Stomach (tissue), 9 donors: ENCODE data around the gene AP1M1. TPM values are rescaled to one million over a fixed set of nuclear protein-coding genes. Genes with fewer than 3 reads are reported as not detected.

Experiments used
- DNase-seq, 2 donors: peaks; one replicate each; pipeline versions ENCODE4 v3.0.0 to v3.0.0-alpha.2; 2013 to 2019
- H3K27ac ChIP-seq, 5 donors: fragments of 200-600 bp in 4 of 5; sonication (generic) in 4 of 5; one replicate each; pipeline ENCODE4 v1.5.1; 2013 to 2019; ENCODE audit warnings: mild to moderate bottlenecking in 1 of 5, moderate library complexity in 1 of 5
- H3K27me3 ChIP-seq, 3 donors: fragments of 200-600 bp; sonication (generic); one replicate each; pipeline ENCODE4 v1.5.1; 2017 to 2019; ENCODE audit warnings: mixed run types in 1 of 3
- H3K36me3 ChIP-seq, 4 donors: fragments of 200-600 bp; sonication (generic); 1 replicate in 3 of 4; 2 replicates in 1 of 4; pipeline ENCODE4 v1.5.1; 2016 to 2019
- H3K4me1 ChIP-seq, 4 donors: fragments of 200-600 bp; sonication (generic); one replicate each; pipeline ENCODE4 v1.5.1; 2016 to 2019
- H3K4me3 ChIP-seq, 4 donors: fragments of 200-600 bp; sonication (generic) in 3 of 4; one replicate each; pipeline ENCODE4 v1.5.1; 2016 to 2019; ENCODE audit warnings: mild to moderate bottlenecking in 1 of 4
- H3K9me3 ChIP-seq, 4 donors: fragments of 200-600 bp; sonication (generic); one replicate each; pipeline ENCODE4 v1.5.1; 2016 to 2019
- CTCF ChIP-seq, 7 experiments: fragments of 450-650 bp in 4 of 7; fragments of 200-600 bp in 3 of 7; sonication (generic) in 3 of 7; IDR thresholded peaks; one replicate each; pipeline ENCODE4 v1.5.1; 2016 to 2019; ENCODE audit warnings: antibody characterized with exemption in 7 of 7, control low read depth in 2 of 7, mild to moderate bottlenecking in 1 of 7
- EP300 ChIP-seq: sonication (generic); formaldehyde crosslinking; IDR thresholded peaks from one replicate; pipeline ENCODE4 v1.6.1; 2017; ENCODE audit warnings: antibody characterized with exemption
- POLR2A ChIP-seq, 4 donors: fragments of 450-650 bp; IDR thresholded peaks; one replicate each; pipeline ENCODE4 v1.6.1; 2016; ENCODE audit warnings: antibody characterized with exemption in 4 of 4, control low read depth in 2 of 4, mild to moderate bottlenecking in 1 of 4, moderate library complexity in 1 of 4
- POLR2AphosphoS5 ChIP-seq, 3 donors: sonication (generic); formaldehyde crosslinking; IDR thresholded peaks; one replicate each; pipeline ENCODE4 v1.6.1; 2016; ENCODE audit warnings: antibody characterized with exemption in 3 of 3
- WGBS, 5 donors: extraction: QIAGEN DNeasy Blood & Tissue Kit in 3 of 5; methylation state at CpG; one replicate each; pipeline versions ENCODE4 v1.1.5 to v1.1.7; 2013 to 2018; 5-methylcytosine and 5-hydroxymethylcytosine counted together
- intact Hi-C: fragments of 100-400 bp; cut with DNase I; formaldehyde crosslinking; loops from one replicate; pipeline ENCODE4 v1.15.1; 2023; ENCODE audit warnings: low total_unique reads
- polyA plus RNA-seq, 3 donors: library from polyadenylated mRNA; stranded (reverse); fragments of 200-250 nt; gene quantifications; one replicate each; pipeline ENCODE4 v1.2.3, GENCODE V29; 2013
- total RNA-seq, 5 donors: library from RNA; depleted of rRNA; stranded (reverse); fragments of >200 nt; gene quantifications; one replicate each; pipeline versions ENCODE4 v1.1.0 to v1.2.3, GENCODE V29; 2014 to 2016
- donor health status: healthy with polysubstance abuse.
- donor health status: Bipolar disorder and iron deficiency.
- donor health status: healthy.

AP1M1 gene
- total and polyA plus RNA-seq, 8 donors = 2.0 to 92.4 (median 28.7) TPM

- peaks cover 12 to 35% (median 27%) of the 10 kb centered on the region in 4 donors for H3K4me1 ChIP-seq
- H3K4me3 ChIP-seq = no peak overlapping the region
- no peaks in the 10 kb centered on the region for H3K9me3 ChIP-seq
- 75 to 84% (median 83%) methylated on average over 3 of the region's 3 CpGs for WGBS, 5 donors
- H3K27me3 ChIP-seq = no peaks in the 10 kb centered on the region
- intact Hi-C loops = no loop called here
- no peak for DNase-seq
- no peak overlapping the region for H3K27ac ChIP-seq
- H3K36me3 ChIP-seq = no peaks in the 10 kb centered on the region
- TF ChIP-seq EP300 = no peak
- no peak for TF ChIP-seq CTCF (IDR thresholded peaks at IDR 0.05)
- no peak for TF ChIP-seq POLR2AphosphoS5 (IDR thresholded peaks at IDR 0.05)
Observed at GRCh38 chr19:16265205-16265604, 67.5 kb downstream of the AP1M1 start.

- 85 to 93% (median 87%) methylated on average over 14 of the region's 14 CpGs for WGBS, 5 donors
Observed at GRCh38 chr19:16265890-16266585, 68.3 kb downstream of the AP1M1 start.

GRCh38 chr19:16266586-16266942 is 68.9 kb downstream of the AP1M1 start:
- intact Hi-C loops = no loop called here
- Histone ChIP-seq H3K4me3 (no peak overlapping the region), H3K4me1 (peaks cover 12 to 29% (median 19%) of the 10 kb centered on the region in 4 donors), H3K36me3 (no peaks in the 10 kb centered on the region), H3K27ac (no peak overlapping the region), H3K9me3 (no peaks in the 10 kb centered on the region), H3K27me3 (no peaks in the 10 kb centered on the region)
- TF ChIP-seq EP300 (no peak), CTCF (IDR thresholded peaks at IDR 0.05) (no peak)
- no peak for DNase-seq
- 16 to 43% (median 30%) methylated on average over 7 to 14 of the region's 14 CpGs for WGBS, 5 donors

More at GRCh38 chr19:16265890-16266585, 68.3 kb downstream of the AP1M1 start:
- Histone ChIP-seq H3K9me3 (no peaks in the 10 kb centered on the region), H3K4me1 (peaks cover 12 to 35% (median 24%) of the 10 kb centered on the region in 4 donors), H3K4me3 (no peak overlapping the region), H3K36me3 (no peaks in the 10 kb centered on the region), H3K27ac (no peak overlapping the region), H3K27me3 (no peaks in the 10 kb centered on the region)
- intact Hi-C loops = no loop called here
- TF ChIP-seq POLR2A (IDR thresholded peaks at IDR 0.05) = no peak
- TF ChIP-seq EP300 = no peak
- no peak for DNase-seq

- 88 to 94% (median 90%) methylated on average over 16 to 17 of the region's 17 CpGs for WGBS, 5 donors
- H3K36me3 ChIP-seq = no peaks in the 10 kb centered on the region
- no peak for DNase-seq
- no peaks in the 10 kb centered on the region for H3K27me3 ChIP-seq
- H3K4me3 ChIP-seq = no peak overlapping the region
- H3K4me1 ChIP-seq = peaks cover 0 to 21% (median 9%) of the 10 kb centered on the region in 4 donors
- TF ChIP-seq POLR2AphosphoS5 (IDR thresholded peaks at IDR 0.05) (no peak), EP300 (no peak), CTCF (IDR thresholded peaks at IDR 0.05) (no peak), POLR2A (IDR thresholded peaks at IDR 0.05) (no peak)
- H3K27ac ChIP-seq = no peak overlapping the region
- H3K9me3 ChIP-seq = no peaks in the 10 kb centered on the region
- intact Hi-C loops = no loop called here
Observed at GRCh38 chr19:16268676-16269319, 71.1 kb downstream of the AP1M1 start.

GRCh38 chr19:16272945-16273344 is 75.2 kb downstream of the AP1M1 start:
- intact Hi-C loops = loop anchor here (10.0 kb wide), 1 partner anchor 52 kb away; the partner anchor contains the start of gene KLF2
- DNase-seq = peak in 1 of 2 donors; percentile 69
- Histone ChIP-seq H3K27ac (peak overlapping the region; percentile 14 to 79 (median 70)), H3K4me3 (no peak overlapping the region), H3K36me3 (no peaks in the 10 kb centered on the region), H3K9me3 (no peaks in the 10 kb centered on the region), H3K4me1 (peaks cover 7 to 21% (median 12%) of the 10 kb centered on the region in 4 donors), H3K27me3 (no peaks in the 10 kb centered on the region)
- WGBS, 5 donors = 51 to 81% (median 58%) methylated on average over 14 of the region's 14 CpGs
- TF ChIP-seq POLR2AphosphoS5 (IDR thresholded peaks at IDR 0.05) = no peak
- no peak for TF ChIP-seq EP300
- TF ChIP-seq POLR2A (IDR thresholded peaks at IDR 0.05) = no peak
- no peak for TF ChIP-seq CTCF (IDR thresholded peaks at IDR 0.05)
